ENCODE data around the gene SZRD1. TPM values are rescaled to one million over a fixed set of nuclear protein-coding genes. Genes with fewer than 3 reads are reported as not detected.

The SZRD1 gene
- polyA plus RNA-seq, 2 of the 4 experiments (the other 2 are of a cell fraction) = 56.8 to 91.9 TPM

DNA sequence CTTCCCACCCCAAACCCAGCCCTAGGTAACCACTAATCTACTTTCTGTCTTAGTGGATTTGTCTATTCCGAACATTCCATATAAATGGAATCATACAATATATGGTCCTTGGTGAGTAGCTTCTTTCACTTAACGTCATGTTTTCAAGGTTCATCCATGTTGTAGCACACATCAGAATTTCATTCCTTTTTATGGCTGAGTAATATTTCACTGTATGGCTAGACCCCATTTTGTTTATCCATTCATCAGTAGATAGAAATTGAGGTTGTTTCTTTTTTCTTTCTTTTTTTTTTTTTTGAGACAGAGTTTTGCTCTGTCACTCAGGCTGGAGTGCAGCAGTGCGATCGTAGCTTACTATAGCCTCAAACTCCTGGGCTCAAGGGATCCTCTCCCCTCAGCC is 67.0 kb downstream of the SZRD1 start:
- DNase-seq (ENCODE audit: low read depth in 1 of 2, low spot score in 1 of 2) = no peak
- FAIRE-seq = no peak
- Histone ChIP-seq H3K9me3 (no peaks in the 10 kb centered on the region), H3K4me2 (no peak overlapping the region), H3K4me1 (no peaks in the 10 kb centered on the region), H3K4me3 (no peak overlapping the region), H3K27ac (no peak overlapping the region)
- TF ChIP-seq HDAC2 (IDR thresholded peaks at IDR 0.05) = no peak
- TF ChIP-seq HOXB5 (CRISPR knock-in tag; IDR thresholded peaks at IDR 0.05) = no peak
- no peak for TF ChIP-seq ZSCAN20 (CRISPR knock-in tag; IDR thresholded peaks at IDR 0.05)
- no peak for TF ChIP-seq NFE2L2 (conservative IDR thresholded peaks at IDR 0.05; ENCODE audit: low read length)
- TF ChIP-seq, protein P1, sequence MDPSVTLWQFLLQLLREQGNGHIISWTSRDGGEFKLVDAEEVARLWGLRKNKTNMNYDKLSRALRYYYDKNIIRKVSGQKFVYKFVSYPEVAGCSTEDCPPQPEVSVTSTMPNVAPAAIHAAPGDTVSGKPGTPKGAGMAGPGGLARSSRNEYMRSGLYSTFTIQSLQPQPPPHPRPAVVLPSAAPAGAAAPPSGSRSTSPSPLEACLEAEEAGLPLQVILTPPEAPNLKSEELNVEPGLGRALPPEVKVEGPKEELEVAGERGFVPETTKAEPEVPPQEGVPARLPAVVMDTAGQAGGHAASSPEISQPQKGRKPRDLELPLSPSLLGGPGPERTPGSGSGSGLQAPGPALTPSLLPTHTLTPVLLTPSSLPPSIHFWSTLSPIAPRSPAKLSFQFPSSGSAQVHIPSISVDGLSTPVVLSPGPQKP (IDR thresholded peaks at IDR 0.05; ENCODE audit: low read depth, low read length) = no peak
- no peak for TF ChIP-seq RARB (CRISPR knock-in tag; IDR thresholded peaks at IDR 0.05)
- TF ChIP-seq, protein P2, sequence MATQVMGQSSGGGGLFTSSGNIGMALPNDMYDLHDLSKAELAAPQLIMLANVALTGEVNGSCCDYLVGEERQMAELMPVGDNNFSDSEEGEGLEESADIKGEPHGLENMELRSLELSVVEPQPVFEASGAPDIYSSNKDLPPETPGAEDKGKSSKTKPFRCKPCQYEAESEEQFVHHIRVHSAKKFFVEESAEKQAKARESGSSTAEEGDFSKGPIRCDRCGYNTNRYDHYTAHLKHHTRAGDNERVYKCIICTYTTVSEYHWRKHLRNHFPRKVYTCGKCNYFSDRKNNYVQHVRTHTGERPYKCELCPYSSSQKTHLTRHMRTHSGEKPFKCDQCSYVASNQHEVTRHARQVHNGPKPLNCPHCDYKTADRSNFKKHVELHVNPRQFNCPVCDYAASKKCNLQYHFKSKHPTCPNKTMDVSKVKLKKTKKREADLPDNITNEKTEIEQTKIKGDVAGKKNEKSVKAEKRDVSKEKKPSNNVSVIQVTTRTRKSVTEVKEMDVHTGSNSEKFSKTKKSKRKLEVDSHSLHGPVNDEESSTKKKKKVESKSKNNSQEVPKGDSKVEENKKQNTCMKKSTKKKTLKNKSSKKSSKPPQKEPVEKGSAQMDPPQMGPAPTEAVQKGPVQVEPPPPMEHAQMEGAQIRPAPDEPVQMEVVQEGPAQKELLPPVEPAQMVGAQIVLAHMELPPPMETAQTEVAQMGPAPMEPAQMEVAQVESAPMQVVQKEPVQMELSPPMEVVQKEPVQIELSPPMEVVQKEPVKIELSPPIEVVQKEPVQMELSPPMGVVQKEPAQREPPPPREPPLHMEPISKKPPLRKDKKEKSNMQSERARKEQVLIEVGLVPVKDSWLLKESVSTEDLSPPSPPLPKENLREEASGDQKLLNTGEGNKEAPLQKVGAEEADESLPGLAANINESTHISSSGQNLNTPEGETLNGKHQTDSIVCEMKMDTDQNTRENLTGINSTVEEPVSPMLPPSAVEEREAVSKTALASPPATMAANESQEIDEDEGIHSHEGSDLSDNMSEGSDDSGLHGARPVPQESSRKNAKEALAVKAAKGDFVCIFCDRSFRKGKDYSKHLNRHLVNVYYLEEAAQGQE (IDR thresholded peaks at IDR 0.05) = no peak
- no peak for TF ChIP-seq HOXB13 (CRISPR knock-in tag; IDR thresholded peaks at IDR 0.05; ENCODE audit: low read depth)
- TF ChIP-seq KDM5A (IDR thresholded peaks at IDR 0.05) = no peak
- TF ChIP-seq ESRRA (IDR thresholded peaks at IDR 0.05; ENCODE audit: borderline replicate concordance, low read length) = no peak
- no peak for TF ChIP-seq PHF8 (IDR thresholded peaks at IDR 0.05; ENCODE audit: borderline replicate concordance, low read depth)
- no peak for TF ChIP-seq ZC3H11A (IDR thresholded peaks at IDR 0.05)
- TF ChIP-seq CHD2 (IDR thresholded peaks at IDR 0.05; ENCODE audit: low read length, partially characterized antibody) = no peak
- TF ChIP-seq, protein P3, sequence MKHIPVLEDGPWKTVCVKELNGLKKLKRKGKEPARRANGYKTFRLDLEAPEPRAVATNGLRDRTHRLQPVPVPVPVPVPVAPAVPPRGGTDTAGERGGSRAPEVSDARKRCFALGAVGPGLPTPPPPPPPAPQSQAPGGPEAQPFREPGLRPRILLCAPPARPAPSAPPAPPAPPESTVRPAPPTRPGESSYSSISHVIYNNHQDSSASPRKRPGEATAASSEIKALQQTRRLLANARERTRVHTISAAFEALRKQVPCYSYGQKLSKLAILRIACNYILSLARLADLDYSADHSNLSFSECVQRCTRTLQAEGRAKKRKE (CRISPR knock-in tag; IDR thresholded peaks at IDR 0.05; ENCODE audit: low read depth) = no peak
- no peak for TF ChIP-seq JUN (IDR thresholded peaks at IDR 0.05)
- TF ChIP-seq NR3C1 (IDR thresholded peaks at IDR 0.05) = no peak
- TF ChIP-seq ZNF302 (CRISPR knock-in tag; IDR thresholded peaks at IDR 0.05) = no peak
- TF ChIP-seq JUNB (IDR thresholded peaks at IDR 0.05) = no peak
- CTCF ChIA-PET = no interaction called here
- no peak for ATAC-seq
- 92% methylated on average over 4 of the region's 4 CpGs for WGBS (ENCODE audit: missing lambda C conversion rate)
- POLR2A ChIA-PET = no interaction called here

DNA sequence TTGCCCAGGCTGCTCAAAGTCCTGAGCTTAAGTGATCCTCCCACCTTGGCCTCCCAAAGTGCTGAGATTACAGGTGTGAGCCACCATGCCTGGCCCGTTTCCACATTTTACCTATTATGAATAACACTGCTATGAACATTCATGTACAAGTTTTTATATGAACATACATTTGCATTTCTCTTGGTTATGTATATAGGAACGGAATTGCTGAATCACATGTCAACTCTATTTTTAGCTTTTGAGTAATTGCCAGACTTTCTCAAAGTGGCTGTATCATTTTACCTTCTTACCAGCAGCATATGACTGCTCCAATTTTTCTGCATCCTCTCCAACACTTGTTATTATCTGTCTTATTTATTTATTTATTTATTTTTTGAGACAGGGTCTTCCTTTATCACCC is 67.5 kb downstream of the SZRD1 start:
- Histone ChIP-seq H3K9me3 (no peaks in the 10 kb centered on the region), H3K27ac (no peak overlapping the region), H3K4me3 (no peak overlapping the region), H3K4me1 (no peaks in the 10 kb centered on the region), H3K4me2 (no peak overlapping the region)
- no peak for TF ChIP-seq NR3C1 (IDR thresholded peaks at IDR 0.05)
- no peak for TF ChIP-seq HEYL (CRISPR knock-in tag; IDR thresholded peaks at IDR 0.05)
- TF ChIP-seq JUNB (IDR thresholded peaks at IDR 0.05) = no peak
- TF ChIP-seq KDM1A (IDR thresholded peaks at IDR 0.05; ENCODE audit: low read depth) = no peak
- no peak for TF ChIP-seq RAD21 (conservative IDR thresholded peaks at IDR 0.05 in 1 of 2, IDR thresholded peaks at IDR 0.05 in 1 of 2)
- no peak for TF ChIP-seq NPAS2 (CRISPR knock-in tag; IDR thresholded peaks at IDR 0.05; ENCODE audit: borderline replicate concordance)
- no peak for TF ChIP-seq RCOR1 (IDR thresholded peaks at IDR 0.05; ENCODE audit: low read depth, low read length)
- no peak for FAIRE-seq
- ATAC-seq = no peak
- ChIA-PET CTCF (interaction anchor here (0.7 kb wide), 1 partner anchor 159 kb away, joined by 3 read pairs; no protein-coding TSS in a partner anchor), POLR2A (no interaction called here)
- DNase-seq (ENCODE audit: low read depth in 1 of 2, low spot score in 1 of 2) = no peak
- 51% methylated on average over 2 of the region's 2 CpGs for whole genome bisulfite sequencing (ENCODE audit: missing lambda C conversion rate)
